SK-N-SH (cell line): ENCODE measurements around the gene TMEM123. TPM values are rescaled to one million over a fixed set of nuclear protein-coding genes. Genes with fewer than 3 reads are reported as not detected.

ENCODE experiments used
- CTCF ChIA-PET: fragments of 300-600, 350-600 bp; formaldehyde crosslinking; extraction: SDS; loops from one replicate; lab custom pipeline; 2021; lab: Yijun Ruan, JAX
- POLR2A ChIA-PET: fragments of 350-600 bp; sonication (Branson Sonifier 250); formaldehyde crosslinking; extraction: SDS; loops from one replicate; lab custom pipeline; 2020; ENCODE audit warnings: antibody characterized with exemption, inconsistent platforms; lab: Yijun Ruan, JAX
- DNase-seq: peaks from one replicate; pipeline ENCODE4 v3.0.0; 2012
- H2AFZ ChIP-seq: fragments of 200-600 bp; sonication (generic); 2 replicates; pipeline ENCODE4 v1.8.1; 2016; ENCODE audit warnings: antibody characterized with exemption, mild to moderate bottlenecking, low read depth
- H3F3A ChIP-seq: fragments of 200-600 bp; sonication (generic); replicated peaks from 2 replicates; pipeline ENCODE3; 2016; ENCODE audit warnings: antibody characterized with exemption, mild to moderate bottlenecking; ENCODE audit not compliant: insufficient read depth
- H3K27ac ChIP-seq, 2 experiments: fragments of 200-500 bp in 1 of 2; fragments of 200-600 bp in 1 of 2; sonication (Bioruptor generic) in 1 of 2; sonication (generic), shearing (Covaris generic) in 1 of 2; 2 replicates each; pipeline versions ENCODE4 v1.5.1 to v1.6.1; 2014 to 2016; ENCODE audit warnings: low read depth in 2 of 2, inconsistent platforms in 1 of 2, low read length in 1 of 2, mild to moderate bottlenecking in 1 of 2, mixed read lengths in 1 of 2
- H3K27me3 ChIP-seq: fragments of 200-600 bp; sonication (generic), shearing (Covaris generic); 2 replicates; pipeline ENCODE4 v1.6.1; 2016; ENCODE audit warnings: mixed run types; ENCODE audit not compliant: insufficient read depth
- H3K36me3 ChIP-seq, 2 experiments: fragments of 200-500 bp in 1 of 2; fragments of 200-600 bp in 1 of 2; sonication (Bioruptor generic) in 1 of 2; sonication (generic) in 1 of 2; replicated peaks in 1 of 2; 2 replicates each; pipeline versions ENCODE3 to v1.5.1; 2014 to 2016; ENCODE audit warnings: low read length in 1 of 2, mild to moderate bottlenecking in 1 of 2; ENCODE audit not compliant: insufficient read depth in 2 of 2, control insufficient read depth in 1 of 2
- H3K4me1 ChIP-seq, 2 experiments: fragments of 200-500 bp in 1 of 2; fragments of 200-600 bp in 1 of 2; sonication (Bioruptor generic) in 1 of 2; sonication (generic), shearing (Covaris generic) in 1 of 2; 2 replicates each; pipeline versions ENCODE4 v1.5.1 to v1.6.1; 2014 to 2016; ENCODE audit warnings: low read depth in 1 of 2, low read length in 1 of 2, mixed run types in 1 of 2; ENCODE audit not compliant: insufficient read depth in 2 of 2, control insufficient read depth in 1 of 2
- H3K4me2 ChIP-seq: fragments of 200-600 bp; sonication (generic), shearing (Covaris generic); 2 replicates; pipeline ENCODE4 v1.6.1; 2017; ENCODE audit warnings: mixed run types
- H3K4me3 ChIP-seq, 2 experiments: fragments of 200-500 bp in 1 of 2; fragments of 200-600 bp in 1 of 2; sonication (Bioruptor generic) in 1 of 2; sonication (generic), shearing (Covaris generic) in 1 of 2; 2 replicates each; pipeline versions ENCODE4 v1.5.1 to v1.8.1; 2014 to 2016; ENCODE audit warnings: low read depth in 2 of 2, inconsistent platforms in 1 of 2, low read length in 1 of 2, mild to moderate bottlenecking in 1 of 2, mixed read lengths in 1 of 2, moderate library complexity in 1 of 2
- H3K79me2 ChIP-seq: fragments of 200-600 bp; sonication (generic); 2 replicates; pipeline ENCODE4 v1.8.1; 2017; ENCODE audit warnings: mild to moderate bottlenecking; ENCODE audit not compliant: insufficient read depth
- H3K9ac ChIP-seq: fragments of 200-600 bp; sonication (generic); 2 replicates; pipeline ENCODE4 v1.6.1; 2017; ENCODE audit warnings: mixed run types
- H3K9me2 ChIP-seq: fragments of 200-600 bp; sonication (generic); 2 replicates; pipeline ENCODE4 v1.6.1; 2017; ENCODE audit warnings: mixed run types
- H3K9me3 ChIP-seq: fragments of 200-600 bp; sonication (generic); 2 replicates; pipeline ENCODE4 v1.6.1; 2017; ENCODE audit warnings: mixed run types, mild to moderate bottlenecking, moderate library complexity
- H4K20me1 ChIP-seq: fragments of 200-600 bp; sonication (generic); 2 replicates; pipeline ENCODE4 v1.6.1; 2017; ENCODE audit warnings: mild to moderate bottlenecking, mixed run types; ENCODE audit not compliant: insufficient read depth
- EP300 ChIP-seq, 2 experiments: IDR thresholded peaks; 2 replicates each; pipeline versions ENCODE4 v1.4.0 to v1.6.1; 2012; ENCODE audit warnings: borderline replicate concordance in 1 of 2, low read depth in 1 of 2, low read length in 1 of 2
- EZH2phosphoT487 ChIP-seq: fragments of 200-600 bp; sonication (generic); IDR thresholded peaks from 2 replicates; pipeline ENCODE4 v1.6.1; 2017; ENCODE audit warnings: low read depth, mixed run types, mild to moderate bottlenecking, antibody characterized with exemption, moderate library complexity, borderline replicate concordance
- FOXJ3 ChIP-seq: sonication (generic); formaldehyde crosslinking; IDR thresholded peaks from 2 replicates; pipeline ENCODE4 v1.5.1; 2020; ENCODE audit warnings: mild to moderate bottlenecking, missing genetic modification reagents
- GABPA ChIP-seq: IDR thresholded peaks from 2 replicates; pipeline ENCODE4 v1.4.0; 2012; ENCODE audit warnings: low read depth, mild to moderate bottlenecking
- MEF2A ChIP-seq: IDR thresholded peaks from 2 replicates; pipeline ENCODE4 v1.4.0; 2012; ENCODE audit warnings: low read depth, borderline replicate concordance
- MXI1 ChIP-seq: IDR thresholded peaks from 2 replicates; pipeline ENCODE4 v1.6.1; 2012; ENCODE audit warnings: mild to moderate bottlenecking, low read depth, low read length, improper control_type of control experiment
- PBX3 ChIP-seq: IDR thresholded peaks from 2 replicates; pipeline ENCODE4; 2012
- POLR2AphosphoS5 ChIP-seq: IDR thresholded peaks from 2 replicates; pipeline ENCODE4 v1.6.1; 2012; ENCODE audit warnings: low read depth, low read length
- RAD21 ChIP-seq: IDR thresholded peaks from 2 replicates; pipeline ENCODE4 v1.6.1; 2012; ENCODE audit warnings: mild to moderate bottlenecking, low read length
- RFX5 ChIP-seq: IDR thresholded peaks from 2 replicates; pipeline ENCODE4 v1.6.1; 2012; ENCODE audit warnings: mild to moderate bottlenecking, improper control_type of control experiment, low read length
- RXRA ChIP-seq: IDR thresholded peaks from 2 replicates; pipeline ENCODE4 v1.4.0; 2012; ENCODE audit warnings: low read depth, mild to moderate bottlenecking, borderline replicate concordance
- USF1 ChIP-seq: IDR thresholded peaks from 2 replicates; pipeline ENCODE4 v1.4.0; 2012; ENCODE audit warnings: low read depth, borderline replicate concordance
- WGBS: methylation state at CpG from one replicate; pipeline ENCODE4 v1.1.6; 2017; ENCODE audit warnings: low lambda C conversion rate; 5-methylcytosine and 5-hydroxymethylcytosine counted together
- polyA plus RNA-seq, 3 experiments: library from polyadenylated mRNA; depleted of rRNA; stranded (reverse); fragments of >200 nt; gene quantifications; 2 replicates each; pipeline ENCODE4 v1.2.3, GENCODE V29; 2012

Gene TMEM123
- polyA plus RNA-seq, 1 of the 3 experiments (the other 2 are of a cell fraction) = 86.1 TPM

GRCh38 chr11:102456381-102456780, 3.8 kb upstream of the TMEM123 start:
- POLR2A ChIA-PET = no interaction called here

GRCh38 chr11:102453921-102454320, 1.4 kb upstream of the TMEM123 start:
- Histone ChIP-seq H3K27me3 (no peaks in the 10 kb centered on the region), H3K4me3 (no peak overlapping the region), H4K20me1 (no peaks in the 10 kb centered on the region), H3K36me3 (no peaks in the 10 kb centered on the region), H3K9me2 (no peaks in the 10 kb centered on the region), H3K9ac (no peak overlapping the region), H3K4me1 (peaks cover 7 to 18% of the 10 kb centered on the region in 2 experiments; a peak in 3 of 4 replicates), H3K4me2 (no peak overlapping the region; the same call in 1 of the 2 replicates), H3K9me3 (no peaks in the 10 kb centered on the region), H3F3A (peaks cover 5% of the 10 kb centered on the region), H3K79me2 (peaks cover 36% of the 10 kb centered on the region), H3K27ac (no peak overlapping the region), H2AFZ (no peak overlapping the region)
- CTCF ChIA-PET = interaction anchor here (1.1 to 2.0 kb wide), 4 partner anchors 42 to 112 kb away, joined by 4 to 8 read pairs (median 6); no protein-coding TSS in a partner anchor
- 95% methylated on average over 3 of the region's 3 CpGs for WGBS
- POLR2A ChIA-PET = no interaction called here
- DNase-seq = no peak
- TF ChIP-seq USF1 = no peak
- TF ChIP-seq MEF2A = no peak
- no peak for TF ChIP-seq FOXJ3 (CRISPR knock-in tag)
- no peak for TF ChIP-seq GABPA
- no peak for TF ChIP-seq RFX5
- TF ChIP-seq RAD21 = no peak
- TF ChIP-seq POLR2AphosphoS5 = no peak
- no peak for TF ChIP-seq EZH2phosphoT487
- TF ChIP-seq EP300 (IDR thresholded peaks at IDR 0.05; ENCODE audit: borderline replicate concordance in 1 of 2, low read depth in 1 of 2, low read length in 1 of 2) = no peak

More at GRCh38 chr11:102456381-102456780, 3.8 kb upstream of the TMEM123 start:
- no peaks in the 10 kb centered on the region for H4K20me1 ChIP-seq
- H3K9ac ChIP-seq = no peak overlapping the region
- H3K4me2 ChIP-seq = no peak overlapping the region
- peaks cover 12% of the 10 kb centered on the region for H3K79me2 ChIP-seq
- peaks cover 5% of the 10 kb centered on the region for H3F3A ChIP-seq
- H3K9me2 ChIP-seq = no peaks in the 10 kb centered on the region
- H3K9me3 ChIP-seq = no peaks in the 10 kb centered on the region
- WGBS = 100% methylated on average over 2 of the region's 2 CpGs
- H3K27ac ChIP-seq = no peak overlapping the region
- CTCF ChIA-PET = interaction anchor here (1.0 kb wide), 1 partner anchor 168 kb away, joined by 3 read pairs; no protein-coding TSS in a partner anchor
- no peaks in the 10 kb centered on the region for H3K36me3 ChIP-seq
- no peak for TF ChIP-seq USF1
- no peak for TF ChIP-seq MXI1
- TF ChIP-seq RXRA = no peak
- TF ChIP-seq PBX3 = no peak
- TF ChIP-seq RAD21 = no peak
- TF ChIP-seq GABPA = no peak
- no peak for TF ChIP-seq RFX5
- TF ChIP-seq EZH2phosphoT487 = no peak
- no peak overlapping the region for H2AFZ ChIP-seq
- H3K4me1 ChIP-seq = peaks cover 4 to 18% of the 10 kb centered on the region in 2 experiments; a peak in 2 of 4 replicates
- H3K4me3 ChIP-seq = no peak overlapping the region
- H3K27me3 ChIP-seq = no peaks in the 10 kb centered on the region
- no peak for DNase-seq
